GM23338 (cell line): ENCODE results near the gene SMIM41.

ENCODE experiments used
- CREB1 ChIP-seq: fragments of 250-450 bp; sonication (Bioruptor Pico); IDR thresholded peaks from 2 replicates; pipeline ENCODE4 v1.5.0; 2020; ENCODE audit warnings: low read depth, mild to moderate bottlenecking, moderate library complexity
- CTCF ChIP-seq, 2 experiments: fragments of 200-600 bp in 1 of 2; sonication (generic) in 1 of 2; conservative IDR thresholded peaks; 2 replicates each; pipeline versions ENCODE4 v1.5.1 to v1.6.1; 2016 to 2017; ENCODE audit warnings: antibody characterized with exemption in 2 of 2, low read depth in 2 of 2, mild to moderate bottlenecking in 2 of 2, moderate library complexity in 1 of 2
- ETS1 ChIP-seq: IDR thresholded peaks from 2 replicates; pipeline ENCODE4 v1.6.1; 2016; ENCODE audit warnings: antibody characterized with exemption
- EZH2 ChIP-seq: fragments of 200-600 bp; sonication (generic); IDR thresholded peaks from one replicate; pipeline ENCODE4 v1.8.0; 2017; ENCODE audit warnings: antibody characterized with exemption, mild to moderate bottlenecking, low read depth; ENCODE audit not compliant: unreplicated experiment
- EZH2phosphoT487 ChIP-seq: fragments of 200-600 bp; sonication (generic); IDR thresholded peaks from one replicate; pipeline ENCODE4 v1.8.1; 2018; ENCODE audit warnings: antibody characterized with exemption; ENCODE audit not compliant: unreplicated experiment
- JUNB ChIP-seq: IDR thresholded peaks from one replicate; pipeline ENCODE4 v1.6.1; 2016; ENCODE audit warnings: antibody characterized with exemption; ENCODE audit not compliant: unreplicated experiment
- POLR2AphosphoS5 ChIP-seq: IDR thresholded peaks from 2 replicates; pipeline ENCODE4 v1.6.1; 2016; ENCODE audit warnings: antibody characterized with exemption, low read depth
- REST ChIP-seq: IDR thresholded peaks from one replicate; pipeline ENCODE4 v1.6.1; 2018; ENCODE audit warnings: antibody characterized with exemption; ENCODE audit not compliant: unreplicated experiment
- STAT1 ChIP-seq: IDR thresholded peaks from one replicate; pipeline ENCODE4 v1.6.1; 2016; ENCODE audit warnings: antibody characterized with exemption; ENCODE audit not compliant: unreplicated experiment
- ZNF114 ChIP-seq: fragments of 250-450 bp; sonication (Bioruptor Pico); IDR thresholded peaks from 2 replicates; pipeline ENCODE4 v1.5.0; 2020; ENCODE audit warnings: mild to moderate bottlenecking, moderate library complexity

- TF ChIP-seq CTCF (conservative IDR thresholded peaks at IDR 0.05; ENCODE audit: low read depth in 2 of 2) (no peak), POLR2AphosphoS5 (no peak), REST (no peak), ZNF114 (CRISPR knock-in tag) (no peak), CREB1 (CRISPR knock-in tag) (no peak), EZH2 (no peak), STAT1 (no peak), ETS1 (no peak), JUNB (no peak), EZH2phosphoT487 (no peak)
Observed at GRCh38 chr12:52058631-52059361, 20.7 kb upstream of the SMIM41 start.
